Measurements from ENCODE around the gene GRID1. TPM values are rescaled to one million over a fixed set of nuclear protein-coding genes. Genes with fewer than 3 reads are reported as not detected.

Gene GRID1
- total RNA-seq, 1 experiment from 2014 or later, result not detected

GRCh38 chr10:85665078-85665477 is 701.5 kb downstream of the GRID1 start:
- no peaks in the 10 kb centered on the region for H3K36me3 Mint-ChIP-seq (ENCODE audit: insufficient read depth, unreplicated experiment)
- CTCF ChIA-PET, result no interaction called here
- no peak for DNase-seq

GRCh38 chr10:85661123-85661522 is 705.5 kb downstream of the GRID1 start:
- no TSS peak for BruUV-seq (replicated peaks)
- DNase-seq, result no peak
- Mint-ChIP-seq H3K4me1 (ENCODE audit: low read depth, unreplicated experiment) (peaks cover 13% of the 10 kb centered on the region), H3K9me3 (ENCODE audit: low read depth, unreplicated experiment) (no peaks in the 10 kb centered on the region), H3K27me3 (ENCODE audit: unreplicated experiment) (no peaks in the 10 kb centered on the region), H3K27ac (ENCODE audit: unreplicated experiment) (no peak overlapping the region), H3K4me3 (ENCODE audit: low read depth, unreplicated experiment) (no peak overlapping the region), H3K36me3 (ENCODE audit: insufficient read depth, unreplicated experiment) (no peaks in the 10 kb centered on the region)
- CTCF ChIA-PET, result no interaction called here
- intact Hi-C loops (cut with micrococcal nuclease; ENCODE audit: unreplicated experiment), result no loop called here
- TF ChIP-seq CTCF (IDR thresholded peaks at IDR 0.05; ENCODE audit: unreplicated experiment), result no peak

More at GRCh38 chr10:85665078-85665477, 701.5 kb downstream of the GRID1 start:
- Mint-ChIP-seq H3K4me1 (ENCODE audit: low read depth, unreplicated experiment) (no peaks in the 10 kb centered on the region), H3K9me3 (ENCODE audit: low read depth, unreplicated experiment) (no peaks in the 10 kb centered on the region), H3K27ac (ENCODE audit: unreplicated experiment) (no peak overlapping the region), H3K27me3 (ENCODE audit: unreplicated experiment) (no peaks in the 10 kb centered on the region), H3K4me3 (ENCODE audit: low read depth, unreplicated experiment) (no peak overlapping the region)
- intact Hi-C loops (cut with micrococcal nuclease; ENCODE audit: unreplicated experiment), result no loop called here
- no TSS peak for BruUV-seq (replicated peaks)
- no peak for TF ChIP-seq CTCF (IDR thresholded peaks at IDR 0.05; ENCODE audit: unreplicated experiment)

GRCh38 chr10:85659331-85659730 is 707.3 kb downstream of the GRID1 start:
- Mint-ChIP-seq H3K27ac (ENCODE audit: unreplicated experiment) (no peak overlapping the region), H3K4me3 (ENCODE audit: low read depth, unreplicated experiment) (no peak overlapping the region), H3K27me3 (ENCODE audit: unreplicated experiment) (no peaks in the 10 kb centered on the region), H3K9me3 (ENCODE audit: low read depth, unreplicated experiment) (no peaks in the 10 kb centered on the region), H3K4me1 (ENCODE audit: low read depth, unreplicated experiment) (peaks cover 13% of the 10 kb centered on the region), H3K36me3 (ENCODE audit: insufficient read depth, unreplicated experiment) (no peaks in the 10 kb centered on the region)
- no peak for DNase-seq
- CTCF ChIA-PET, result no interaction called here
- no TSS peak for BruUV-seq (replicated peaks)
- TF ChIP-seq CTCF (IDR thresholded peaks at IDR 0.05; ENCODE audit: unreplicated experiment), result no peak
- intact Hi-C loops (cut with micrococcal nuclease; ENCODE audit: unreplicated experiment), result no loop called here

GRCh38 chr10:85658518-85658917 is 708.1 kb downstream of the GRID1 start:
- no peak for TF ChIP-seq CTCF (IDR thresholded peaks at IDR 0.05; ENCODE audit: unreplicated experiment)
- DNase-seq, result no peak
- BruUV-seq (replicated peaks), result no TSS peak
- H3K27ac Mint-ChIP-seq (ENCODE audit: unreplicated experiment), result no peak overlapping the region
- H3K36me3 Mint-ChIP-seq (ENCODE audit: insufficient read depth, unreplicated experiment), result no peaks in the 10 kb centered on the region
- intact Hi-C loops (cut with micrococcal nuclease; ENCODE audit: unreplicated experiment), result no loop called here
- no peaks in the 10 kb centered on the region for H3K9me3 Mint-ChIP-seq (ENCODE audit: low read depth, unreplicated experiment)
- H3K4me3 Mint-ChIP-seq (ENCODE audit: low read depth, unreplicated experiment), result no peak overlapping the region
- no peaks in the 10 kb centered on the region for H3K27me3 Mint-ChIP-seq (ENCODE audit: unreplicated experiment)
- peaks cover 13% of the 10 kb centered on the region for H3K4me1 Mint-ChIP-seq (ENCODE audit: low read depth, unreplicated experiment)
- CTCF ChIA-PET, result no interaction called here
